Thyroid gland (tissue), 4 donors: ENCODE measurements around the gene PPP1R3F. TPM values are rescaled to one million over a fixed set of nuclear protein-coding genes. Genes with fewer than 3 reads are reported as not detected.
"Not testable (repeated sequence)": the region's sequence is repeated elsewhere in the genome, so short reads cannot be mapped to it uniquely, and the experiment has no call there.

Source experiments
- DNase-seq, 2 donors: peaks; one replicate each; pipeline ENCODE4 v3.0.0-alpha.2; 2019
- H3K27ac ChIP-seq, 3 donors: fragments of 200-600 bp; sonication (generic); 1 replicate in 2 of 3; 2 replicates in 1 of 3; pipeline ENCODE4 v1.5.1; 2016 to 2019; ENCODE audit warnings: mild to moderate bottlenecking in 1 of 3, moderate library complexity in 1 of 3
- H3K27me3 ChIP-seq: fragments of 200-600 bp; sonication (generic); one replicate; pipeline ENCODE4 v1.5.1; 2019
- H3K36me3 ChIP-seq, 2 donors: fragments of 200-600 bp; sonication (generic); one replicate each; pipeline ENCODE4 v1.5.1; 2016 to 2019
- H3K4me1 ChIP-seq, 2 donors: fragments of 200-600 bp; sonication (generic); one replicate each; pipeline ENCODE4 v1.5.1; 2017 to 2019
- H3K4me3 ChIP-seq, 3 donors: fragments of 200-600 bp; sonication (generic); replicated peaks in 1 of 3; 1 replicate in 2 of 3; 2 replicates in 1 of 3; pipeline ENCODE4 v1.5.1; 2016; ENCODE audit warnings: mild to moderate bottlenecking in 1 of 3
- H3K9me3 ChIP-seq: fragments of 200-600 bp; sonication (generic); one replicate; pipeline ENCODE4 v1.5.1; 2017
- WGBS, 2 donors: methylation state at CpG; one replicate each; pipeline ENCODE4 v1.1.5; 2017; 5-methylcytosine and 5-hydroxymethylcytosine counted together
- intact Hi-C: fragments of 100-400 bp; cut with DNase I; formaldehyde crosslinking; loops from one replicate; pipeline ENCODE4 v1.15.1; 2023
- total RNA-seq, 4 donors: library from RNA; depleted of rRNA; stranded (reverse); fragments of >200 nt; gene quantifications; one replicate each; pipeline ENCODE4 v1.2.3, GENCODE V29; 2016

The PPP1R3F gene
- total RNA-seq, 4 donors from 2014 or later = 7.7 to 15.7 (median 12.5) TPM

GRCh38 chrX:49331841-49332240 is 62.2 kb downstream of the PPP1R3F start:
- H3K4me3 ChIP-seq, DNase-seq, H3K4me1 ChIP-seq, H3K9me3 ChIP-seq, H3K36me3 ChIP-seq, intact Hi-C loops, H3K27me3 ChIP-seq, H3K27ac ChIP-seq: not testable (repeated sequence)
- 97% methylated on average over 16 of the region's 26 CpGs; no CpG with 5 or more reads in 1 of the 2 donors for WGBS, 2 donors

Other genes with a start within 250 kb of the PPP1R3F start
- 100 to 1,000 TPM in 3 of 4 donors, 10 to 100 TPM in 1; 68.4 to 160 (median 118) TPM for gene TFE3, start 226.4 kb upstream of the PPP1R3F start, total RNA-seq
- gene CCDC120, start 210.8 kb upstream of the PPP1R3F start, total RNA-seq = 10 to 100 TPM in 1 of 4 donors, 1 to 10 TPM in 3; 5.1 to 14.4 (median 6.3) TPM
- gene PRAF2, start 195.8 kb upstream of the PPP1R3F start, total RNA-seq = 10 to 100 TPM; 19.2 to 32.9 (median 22.1) TPM
- gene WDR45, start 189.9 kb upstream of the PPP1R3F start, total RNA-seq = 100 to 1,000 TPM in 3 of 4 donors, 10 to 100 TPM in 1; 99.8 to 184 (median 106) TPM
- 10 to 100 TPM; 24.3 to 32.5 (median 28.0) TPM for gene GPKOW, start 146.1 kb upstream of the PPP1R3F start, total RNA-seq
- 10 to 100 TPM; 16.5 to 40.9 (median 27.5) TPM for gene MAGIX, start 107.0 kb upstream of the PPP1R3F start, total RNA-seq
- 10 to 100 TPM in 3 of 4 donors, 1 to 10 TPM in 1; 6.2 to 25.7 (median 14.6) TPM for gene PLP2, start 97.9 kb upstream of the PPP1R3F start, total RNA-seq
- 10 to 100 TPM in 1 of 4 donors, 1 to 10 TPM in 3; 8.1 to 22.4 (median 9.6) TPM for gene PRICKLE3, start 83.4 kb upstream of the PPP1R3F start, total RNA-seq
- 1 to 10 TPM; 1.9 to 4.8 (median 2.7) TPM for gene SYP, start 69.6 kb upstream of the PPP1R3F start, total RNA-seq
- gene CACNA1F, start 36.5 kb upstream of the PPP1R3F start, total RNA-seq = under 1 TPM in 3 of 4 donors, not detected in 1; 0.10 to 0.21 (median 0.13) TPM
- 10 to 100 TPM; 13.8 to 27.1 (median 18.8) TPM for gene CCDC22, start 34.3 kb upstream of the PPP1R3F start, total RNA-seq
- under 1 TPM in 2 of 4 donors, not detected in 2; 0.11 to 0.13 TPM for gene FOXP3, start 5.1 kb upstream of the PPP1R3F start, total RNA-seq
- not detected for gene GAGE10, start 33.9 kb downstream of the PPP1R3F start, total RNA-seq
- not detected for gene GAGE12J, start 52.2 kb downstream of the PPP1R3F start, total RNA-seq
- not detected for gene GAGE13, start 61.8 kb downstream of the PPP1R3F start, total RNA-seq